Measurements from ENCODE around the gene HMX3.

HMX3 gene

GRCh38 chr10:123135415-123136141, at the start of gene HMX3:
TSS of gene HMX3 (plus strand) at chr10:123135970. CDS start at chr10:123136051, 81 bp downstream.
- peak; percentile 57 for DNase-seq (ENCODE audit: low spot score)

GRCh38 chr10:123086281-123086680, 49.5 kb upstream of the HMX3 start:
- no peak for DNase-seq (ENCODE audit: low spot score)

DNA sequence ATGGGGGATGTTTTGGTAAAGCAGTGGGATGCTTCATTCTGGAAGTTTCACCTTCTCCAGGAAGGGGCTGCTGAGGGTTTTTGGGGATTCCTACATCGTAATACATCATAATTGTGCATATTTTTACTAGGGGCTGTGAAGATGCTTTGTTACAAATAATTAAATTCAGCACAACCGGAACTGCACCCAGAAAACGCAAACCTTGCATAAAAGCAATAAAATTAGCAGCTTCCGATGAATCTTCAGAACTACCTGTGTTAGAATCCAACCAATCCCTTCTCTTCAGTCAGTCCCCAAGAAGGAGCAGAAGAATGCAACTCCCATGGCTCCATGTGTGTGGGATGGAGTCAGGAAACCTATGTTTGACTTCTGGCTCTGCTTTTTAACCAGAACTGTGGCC, 48.4 kb upstream of the HMX3 start:
- DNase-seq (ENCODE audit: low spot score), result no peak

- DNase-seq (ENCODE audit: low spot score), result no peak
Observed at GRCh38 chr10:123087786-123088185, 48.0 kb upstream of the HMX3 start.

DNA sequence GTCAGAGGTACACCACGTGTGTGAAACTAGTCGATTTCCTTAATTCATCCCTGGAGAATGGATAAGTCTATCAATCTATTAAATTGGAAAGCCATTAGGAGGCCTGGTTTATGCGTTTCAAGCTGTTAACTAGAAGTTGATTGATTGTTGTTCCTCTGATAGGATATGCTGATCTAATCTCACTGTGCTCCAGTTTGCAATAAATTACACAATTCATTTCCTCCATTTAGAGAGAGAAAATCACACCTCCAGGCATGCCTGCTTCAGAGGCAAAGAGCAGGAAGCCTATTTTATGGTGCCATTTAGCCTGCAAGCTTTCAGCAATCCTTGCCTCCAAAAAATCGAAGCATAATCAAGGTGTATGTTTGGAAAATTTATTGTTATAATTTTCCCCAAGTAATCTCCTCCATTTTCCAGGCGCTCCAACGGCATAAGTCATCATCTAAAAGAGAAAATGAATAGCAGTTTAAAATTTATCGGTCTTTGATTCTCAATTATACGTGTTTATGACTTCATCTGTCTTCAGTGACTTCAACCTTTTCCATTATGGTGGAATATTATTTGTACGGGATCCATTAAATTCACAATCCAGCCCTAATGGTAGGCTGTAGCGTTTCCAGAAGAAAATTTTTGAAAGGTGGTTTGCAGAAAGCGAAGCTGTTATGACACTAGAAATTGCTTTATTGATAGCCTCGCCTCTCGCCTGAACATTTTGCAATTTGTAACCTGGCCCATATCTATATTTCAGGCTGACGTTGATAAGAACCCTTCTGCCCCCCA, 42.9 kb upstream of the HMX3 start:
- no peak for DNase-seq (ENCODE audit: low spot score)

DNA sequence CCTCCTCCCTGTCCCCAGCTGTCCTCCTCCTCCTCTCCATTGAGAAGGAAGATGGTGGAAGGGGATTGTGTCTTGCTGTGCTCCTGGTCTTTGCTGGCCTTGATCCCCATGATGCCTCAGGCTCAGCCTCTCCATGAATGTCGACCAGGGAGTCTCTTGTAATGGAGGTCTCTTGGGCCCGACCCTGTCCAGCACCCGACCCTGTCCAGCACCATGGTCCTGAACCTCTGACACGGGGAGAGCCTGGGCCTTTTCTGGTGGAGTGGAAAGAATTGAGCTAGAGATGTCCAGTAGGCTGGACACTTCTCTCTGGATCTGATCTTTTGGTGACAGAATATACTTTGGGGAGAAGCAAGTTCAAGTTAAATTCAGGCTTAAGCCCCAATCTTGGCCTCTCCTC, 42.3 kb upstream of the HMX3 start:
- no peak for DNase-seq (ENCODE audit: low spot score)

DNA sequence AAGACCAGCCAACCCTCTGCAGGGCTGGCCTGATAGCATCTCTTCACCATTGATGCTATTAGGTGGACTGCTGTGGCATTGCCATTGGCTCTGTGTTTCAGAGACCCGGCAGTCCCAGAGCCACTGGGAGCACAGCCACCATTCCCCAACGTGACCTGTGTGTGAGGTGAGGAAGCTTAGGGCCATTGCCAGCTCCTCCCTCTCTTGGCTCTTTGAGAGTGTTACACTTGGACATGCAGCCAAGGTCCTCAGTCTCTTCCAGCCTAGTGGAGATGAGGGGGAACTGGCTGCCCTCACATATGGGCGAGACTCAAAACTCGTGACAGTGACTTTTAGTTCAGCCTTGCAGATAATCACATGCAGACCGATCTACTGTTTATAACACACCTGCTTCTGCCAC, 39.3 kb upstream of the HMX3 start:
- no peak for DNase-seq (ENCODE audit: low spot score)

DNA sequence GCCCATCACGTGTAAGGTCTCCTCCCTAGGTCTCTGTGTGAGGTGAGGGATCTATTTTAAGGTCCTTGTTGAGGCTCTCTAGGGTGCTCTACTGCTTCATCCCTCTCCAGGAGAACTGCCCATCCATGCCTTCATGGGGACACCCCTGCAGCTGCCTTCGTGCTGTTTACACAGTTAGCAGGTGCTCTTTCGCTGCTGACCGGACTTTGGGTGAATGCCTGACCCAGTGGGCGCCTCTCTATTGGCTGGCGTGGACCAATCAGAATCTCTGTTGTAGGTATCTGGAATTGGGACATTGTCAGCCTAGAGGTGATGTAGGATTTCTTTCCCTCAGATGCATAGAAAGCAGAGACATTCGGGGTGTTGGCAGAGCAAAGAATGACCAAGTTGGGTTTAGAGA, 38.7 kb upstream of the HMX3 start:
- DNase-seq (ENCODE audit: low spot score), result no peak

- no peak for DNase-seq (ENCODE audit: low spot score)
Observed at GRCh38 chr10:123100030-123100762, 35.6 kb upstream of the HMX3 start.

GRCh38 chr10:123101872-123102271, 33.9 kb upstream of the HMX3 start:
- no peak for DNase-seq (ENCODE audit: low spot score)

DNA sequence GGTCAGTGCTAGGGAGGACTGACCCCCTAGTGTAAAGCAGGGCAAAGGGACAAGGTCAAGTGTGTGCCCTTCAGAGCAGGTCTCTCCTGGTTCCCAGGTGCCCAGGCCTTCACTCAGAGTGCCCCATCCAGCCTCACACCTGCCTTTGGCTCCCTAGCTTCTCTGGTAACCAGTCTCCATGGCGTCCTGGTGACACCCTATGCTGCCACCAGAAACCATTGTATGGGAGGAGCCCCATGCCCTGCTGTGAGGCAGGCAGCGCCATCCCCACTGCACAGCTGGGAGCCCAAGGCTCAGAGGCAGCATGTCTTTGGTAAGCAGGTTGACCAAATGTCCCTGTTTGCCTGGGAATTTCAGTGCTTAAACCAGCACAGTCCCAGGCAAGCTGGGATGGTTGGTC, 33.1 kb upstream of the HMX3 start:
- no peak for DNase-seq (ENCODE audit: low spot score)

GRCh38 chr10:123103944-123104343, 31.8 kb upstream of the HMX3 start:
- DNase-seq (ENCODE audit: low spot score), result no peak

- DNase-seq (ENCODE audit: low spot score), result no peak
Observed at GRCh38 chr10:123109466-123109865, 26.3 kb upstream of the HMX3 start.

DNA sequence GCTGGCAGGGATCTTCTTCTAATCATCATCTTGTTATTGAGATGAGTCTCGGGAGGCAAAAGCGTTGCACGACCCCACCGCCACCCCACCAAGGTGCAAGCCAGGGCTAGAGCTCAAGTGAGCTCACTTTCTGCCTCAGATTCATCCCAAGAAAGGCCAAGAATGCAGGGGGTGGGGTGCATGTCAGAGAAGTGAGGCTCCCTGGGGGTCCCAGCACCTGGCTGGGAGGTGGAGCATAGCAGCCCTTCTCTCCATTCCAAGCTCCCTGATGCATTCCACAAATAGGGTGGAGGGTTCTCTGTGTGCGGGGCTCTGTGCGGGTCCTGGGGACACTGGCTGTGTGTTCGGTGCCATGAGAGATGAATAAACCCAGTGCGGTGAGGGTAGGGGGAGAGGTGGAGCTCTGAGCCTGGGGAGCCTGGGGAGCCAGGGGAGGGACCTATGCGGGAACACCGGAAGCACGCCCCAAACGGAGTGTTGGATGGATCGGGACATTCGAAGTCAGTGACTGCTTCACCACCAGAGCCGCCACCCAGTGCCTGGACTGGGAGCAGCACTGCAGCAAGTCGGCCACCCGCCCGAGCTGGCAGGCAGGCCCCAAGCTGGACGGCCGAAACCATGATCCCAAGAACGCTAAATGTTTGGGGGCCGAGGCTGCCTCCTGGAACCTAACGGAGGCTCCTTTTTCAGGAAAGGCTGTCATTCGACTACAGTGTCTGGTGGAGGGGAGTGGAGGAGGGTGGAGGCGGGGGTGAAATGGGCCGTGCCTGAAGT, 17.9 kb upstream of the HMX3 start:
- no peak for DNase-seq (ENCODE audit: low spot score)

DNA sequence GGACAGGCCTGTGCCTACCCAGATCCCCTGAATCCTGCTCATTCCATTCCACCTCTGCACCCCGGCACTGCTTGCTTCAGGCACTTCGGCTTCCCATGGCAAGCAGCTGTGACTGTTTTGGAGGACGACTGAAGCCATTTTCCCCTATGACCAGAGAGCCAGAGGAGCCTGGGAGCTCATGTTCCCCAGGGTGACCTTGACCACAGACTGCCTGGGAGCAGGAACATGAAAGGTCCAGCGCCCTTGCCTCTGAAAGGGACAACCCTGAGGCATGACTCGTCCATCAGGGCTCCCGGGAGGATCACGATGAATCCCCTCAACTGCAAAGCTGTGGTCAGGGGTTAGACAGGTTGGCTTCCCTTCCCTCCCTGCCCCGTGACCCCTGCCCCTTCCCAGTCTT, 16.7 kb upstream of the HMX3 start:
- no peak for DNase-seq (ENCODE audit: low spot score)

GRCh38 chr10:123126246-123126645, 9.5 kb upstream of the HMX3 start:
- DNase-seq (ENCODE audit: low spot score), result no peak

GRCh38 chr10:123129618-123130271, 6.0 kb upstream of the HMX3 start:
- DNase-seq (ENCODE audit: low spot score), result no peak

DNA sequence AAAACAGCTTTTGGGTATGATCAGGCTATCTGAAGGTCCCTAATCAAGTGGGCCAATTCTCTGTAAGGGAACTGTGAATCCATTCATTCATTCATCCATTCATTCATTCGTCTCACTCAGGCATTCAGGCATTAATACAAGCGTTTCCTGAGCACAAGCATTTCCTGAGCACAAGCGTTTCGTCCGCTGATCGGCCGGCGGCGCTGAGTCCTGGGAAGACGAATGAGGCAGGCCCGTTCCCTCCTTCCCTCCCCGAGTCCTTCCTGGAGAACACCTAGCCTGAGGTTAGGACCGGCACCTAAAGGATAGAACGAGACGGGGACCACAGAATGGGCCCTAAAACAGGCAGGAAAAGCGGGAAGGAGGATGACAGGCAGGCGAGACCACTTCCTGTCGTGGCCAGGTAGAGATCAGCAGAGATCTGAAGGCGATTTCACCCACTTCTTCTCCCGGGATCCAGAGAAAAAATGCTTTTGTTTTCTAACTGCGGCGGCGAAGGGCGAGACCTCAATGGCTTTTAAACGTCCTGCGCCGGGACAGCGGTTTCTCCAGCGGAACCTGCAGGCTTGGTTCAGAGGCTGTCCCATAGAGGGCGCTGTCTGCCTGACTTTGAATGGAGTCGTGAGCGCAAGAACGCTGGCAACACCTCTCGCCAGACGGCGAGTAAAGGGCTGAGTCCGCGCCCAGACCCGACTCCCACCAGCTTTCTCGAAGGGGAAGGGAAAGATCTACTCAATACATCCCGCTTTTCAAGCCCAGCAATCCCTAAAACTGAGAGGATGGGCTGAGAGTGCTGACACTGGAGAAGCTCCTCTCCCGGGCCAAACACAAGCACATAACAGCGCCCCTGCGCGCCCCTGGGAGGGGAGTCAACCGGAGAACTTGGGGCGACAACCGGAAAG, 2.9 kb upstream of the HMX3 start:
- DNase-seq (ENCODE audit: low spot score), result peak; percentile 81

GRCh38 chr10:123133541-123134342, 2.0 kb upstream of the HMX3 start:
- no peak for DNase-seq (ENCODE audit: low spot score)
